ENCODE data around the gene MYCBPAP. TPM values are rescaled to one million over a fixed set of nuclear protein-coding genes. Genes with fewer than 3 reads are reported as not detected.

Gene MYCBPAP
- polyA plus RNA-seq, 3 donors = 1.4 to 2.4 (median 1.6) TPM

- DNase-seq (ENCODE audit: low read depth in 3 of 3, low spot score in 2 of 3) = peak in 1 of 3 donors; percentile 81
These were observed 42.6 kb downstream of the MYCBPAP start for GRCh38 chr17:50550661-50551432.

GRCh38 chr17:50551433-50551815 is 43.2 kb downstream of the MYCBPAP start:
- DNase-seq (ENCODE audit: low read depth in 3 of 3, low spot score in 2 of 3) = no peak

- no peak for DNase-seq (ENCODE audit: low read depth in 3 of 3, low spot score in 2 of 3)
These were observed 43.6 kb downstream of the MYCBPAP start for GRCh38 chr17:50551884-50552283.

- no peak for DNase-seq (ENCODE audit: low read depth in 3 of 3, low spot score in 2 of 3)
These were observed 46.0 kb downstream of the MYCBPAP start for GRCh38 chr17:50554201-50554600.

GRCh38 chr17:50556803-50557202 is 48.6 kb downstream of the MYCBPAP start:
- no peak for DNase-seq (ENCODE audit: low read depth in 3 of 3, low spot score in 2 of 3)

GRCh38 chr17:50557630-50558029 is 49.4 kb downstream of the MYCBPAP start:
- DNase-seq (ENCODE audit: low read depth in 3 of 3, low spot score in 2 of 3) = no peak

- no peak for DNase-seq (ENCODE audit: low read depth in 3 of 3, low spot score in 2 of 3)
These were observed 49.9 kb downstream of the MYCBPAP start for GRCh38 chr17:50558091-50558490.

- DNase-seq (ENCODE audit: low read depth in 3 of 3, low spot score in 2 of 3) = no peak
These were observed 50.3 kb downstream of the MYCBPAP start for GRCh38 chr17:50558581-50558940.

GRCh38 chr17:50558941-50559614 is 50.8 kb downstream of the MYCBPAP start:
- no peak for DNase-seq (ENCODE audit: low read depth in 3 of 3, low spot score in 2 of 3)

GRCh38 chr17:50559674-50560184 is 51.5 kb downstream of the MYCBPAP start:
- DNase-seq (ENCODE audit: low read depth in 3 of 3, low spot score in 2 of 3) = no peak

GRCh38 chr17:50560185-50560824 is 52.1 kb downstream of the MYCBPAP start, which contains the start of gene CACNA1G:
CACNA1G (plus strand) TSS chr17:50560715; CDS start chr17:50561460, 745 bp downstream.
- peak in 2 of 3 donors; percentile 78 to 82 for DNase-seq (ENCODE audit: low read depth in 3 of 3, low spot score in 2 of 3)

- DNase-seq (ENCODE audit: low read depth in 3 of 3, low spot score in 2 of 3) = no peak
These were observed 52.9 kb downstream of the MYCBPAP start for GRCh38 chr17:50560931-50561745.

GRCh38 chr17:50561746-50562141 is 53.5 kb downstream of the MYCBPAP start:
- DNase-seq (ENCODE audit: low read depth in 3 of 3, low spot score in 2 of 3) = no peak

GRCh38 chr17:50562242-50563091 is 54.2 kb downstream of the MYCBPAP start:
- DNase-seq (ENCODE audit: low read depth in 3 of 3, low spot score in 2 of 3) = no peak

- DNase-seq (ENCODE audit: low read depth in 3 of 3, low spot score in 2 of 3) = no peak
These were observed 54.9 kb downstream of the MYCBPAP start for GRCh38 chr17:50563092-50563511.

- DNase-seq (ENCODE audit: low read depth in 3 of 3, low spot score in 2 of 3) = no peak
These were observed 56.7 kb downstream of the MYCBPAP start for GRCh38 chr17:50564916-50565315.

GRCh38 chr17:50565402-50566350 is 57.4 kb downstream of the MYCBPAP start:
- no peak for DNase-seq (ENCODE audit: low read depth in 3 of 3, low spot score in 2 of 3)

GRCh38 chr17:50566886-50567285 is 58.6 kb downstream of the MYCBPAP start:
- DNase-seq (ENCODE audit: low read depth in 3 of 3, low spot score in 2 of 3) = no peak
